OCI-LY1 (cell line): Measurements from ENCODE around the gene USP34.
"Not testable (repeated sequence)": the region's sequence is repeated elsewhere in the genome, so short reads cannot be mapped to it uniquely, and the experiment has no call there.

Experiments
- H2AFZ ChIP-seq: fragments of 200-600 bp; sonication (generic), shearing (Covaris generic); 2 replicates; pipeline ENCODE4 v1.6.0; 2014; ENCODE audit warnings: antibody characterized with exemption, mild to moderate bottlenecking, low read length
- H3F3A ChIP-seq: fragments of 200-600 bp; sonication (generic), shearing (Covaris generic); 2 replicates; pipeline ENCODE4 v1.6.0; 2014; ENCODE audit warnings: mild to moderate bottlenecking, antibody characterized with exemption, low read length, moderate library complexity; ENCODE audit not compliant: insufficient read depth
- H3K27ac ChIP-seq: fragments of 200-600 bp; sonication (generic); 2 replicates; pipeline ENCODE4 v1.5.1; 2014; ENCODE audit warnings: low read length, mixed run types, mild to moderate bottlenecking, low read depth; ENCODE audit not compliant: poor library complexity, severe bottlenecking
- H3K27me3 ChIP-seq: fragments of 200-600 bp; sonication (generic); 2 replicates; pipeline ENCODE4 v1.6.0; 2014; ENCODE audit warnings: antibody characterized with exemption, mild to moderate bottlenecking, low read length, moderate library complexity; ENCODE audit not compliant: insufficient read depth
- H3K36me3 ChIP-seq: fragments of 200-600 bp; sonication (generic); 2 replicates; pipeline ENCODE4 v1.6.1; 2014; ENCODE audit warnings: mild to moderate bottlenecking, antibody characterized with exemption, low read length, moderate library complexity, mixed read lengths; ENCODE audit not compliant: insufficient read depth
- H3K4me1 ChIP-seq: fragments of 200-600 bp; sonication (generic); 2 replicates; pipeline ENCODE4 v1.5.1; 2014; ENCODE audit warnings: mild to moderate bottlenecking, low read length, moderate library complexity; ENCODE audit not compliant: insufficient read depth, severe bottlenecking
- H3K4me2 ChIP-seq: fragments of 200-600 bp; sonication (generic), shearing (Covaris generic); 2 replicates; pipeline ENCODE4 v1.6.1; 2014; ENCODE audit warnings: low read length
- H3K4me3 ChIP-seq: fragments of 200-600 bp; sonication (generic); 2 replicates; pipeline ENCODE4 v1.5.1; 2014; ENCODE audit warnings: low read length, low read depth, mild to moderate bottlenecking, mixed read lengths; ENCODE audit not compliant: poor library complexity, severe bottlenecking
- H3K79me2 ChIP-seq: fragments of 200-600 bp; shearing (Covaris generic); 2 replicates; pipeline ENCODE4 v1.6.1; 2016; ENCODE audit warnings: mixed run types, low read length, mixed read lengths; ENCODE audit not compliant: insufficient read depth
- H3K9ac ChIP-seq: fragments of 200-600 bp; sonication (generic), shearing (Covaris generic); 2 replicates; pipeline ENCODE4 v1.6.1; 2014; ENCODE audit warnings: mild to moderate bottlenecking, low read length, mixed read lengths
- H3K9me2 ChIP-seq: fragments of 200-600 bp; sonication (generic), shearing (Covaris generic); 2 replicates; pipeline ENCODE4 v1.6.1; 2014; ENCODE audit warnings: low read depth, mild to moderate bottlenecking, low read length, mixed read lengths
- H3K9me3 ChIP-seq: fragments of 200-600 bp; shearing (Covaris generic); 2 replicates; pipeline ENCODE4 v1.6.1; 2014; ENCODE audit warnings: low read length, mixed read lengths
- H4K20me1 ChIP-seq: fragments of 200-600 bp; sonication (generic), shearing (Covaris generic); 2 replicates; pipeline ENCODE4 v1.6.0; 2016; ENCODE audit warnings: mild to moderate bottlenecking, low read length; ENCODE audit not compliant: insufficient read depth
- CTCF ChIP-seq: fragments of 200-600 bp; sonication (generic), shearing (Covaris generic); IDR thresholded peaks from 2 replicates; pipeline ENCODE4 v1.5.1; 2017; ENCODE audit warnings: mild to moderate bottlenecking, antibody characterized with exemption, low read length, moderate library complexity, mixed read lengths
- EZH2 ChIP-seq: fragments of 200-600 bp; sonication (generic), shearing (Covaris generic); IDR thresholded peaks from 2 replicates; pipeline ENCODE4 v1.8.0; 2017; ENCODE audit warnings: borderline replicate concordance, mixed run types, mild to moderate bottlenecking, antibody characterized with exemption, low read length, moderate library complexity, mixed read lengths

USP34 gene

GRCh38 chr2:61151436-61151835, 319.5 kb downstream of the USP34 start:
- H3K4me1 ChIP-seq, result no peaks in the 10 kb centered on the region
- no peak overlapping the region for H3K27ac ChIP-seq
- H3F3A ChIP-seq, result no peaks in the 10 kb centered on the region
- no peaks in the 10 kb centered on the region for H3K9me2 ChIP-seq
- H2AFZ ChIP-seq, result no peak overlapping the region
- no peak overlapping the region for H3K4me2 ChIP-seq
- H4K20me1 ChIP-seq, result no peaks in the 10 kb centered on the region
- TF ChIP-seq EZH2 (no peak), CTCF (no peak)
- no peak overlapping the region for H3K9ac ChIP-seq
- no peaks in the 10 kb centered on the region for H3K9me3 ChIP-seq
- no peaks in the 10 kb centered on the region for H3K79me2 ChIP-seq
- H3K27me3 ChIP-seq, result no peaks in the 10 kb centered on the region
- no peak overlapping the region for H3K4me3 ChIP-seq
- peaks cover 32% of the 10 kb centered on the region for H3K36me3 ChIP-seq

DNA sequence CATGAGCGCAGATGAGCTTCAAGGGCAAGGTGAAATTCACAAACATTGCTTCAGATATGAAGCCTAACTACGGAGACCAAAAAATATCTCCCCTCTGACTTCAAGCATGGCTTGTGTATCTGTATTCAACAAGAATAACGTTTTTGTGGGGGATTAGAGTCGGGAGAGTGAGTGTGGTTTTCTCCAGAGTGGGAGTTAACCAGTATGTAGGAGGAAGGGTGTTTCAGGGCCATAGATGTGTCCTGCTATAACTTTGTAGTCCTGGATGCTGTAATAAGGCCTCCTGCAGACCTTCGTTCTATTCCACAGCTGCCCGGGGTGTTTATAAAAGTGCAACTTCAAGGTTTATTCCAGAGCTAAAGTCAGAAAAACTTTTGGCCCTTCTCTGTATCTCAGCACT, 321.8 kb downstream of the USP34 start:
- Histone ChIP-seq H3F3A (no peaks in the 10 kb centered on the region), H3K36me3 (peaks cover 35% of the 10 kb centered on the region), H3K9me3 (no peaks in the 10 kb centered on the region), H3K27ac (no peak overlapping the region), H3K79me2 (no peaks in the 10 kb centered on the region), H3K27me3 (no peaks in the 10 kb centered on the region), H3K9ac (no peak overlapping the region), H3K9me2 (no peaks in the 10 kb centered on the region), H3K4me1 (peaks cover 6% of the 10 kb centered on the region), H3K4me2 (no peak overlapping the region), H2AFZ (no peak overlapping the region), H4K20me1 (no peaks in the 10 kb centered on the region), H3K4me3 (no peak overlapping the region)
- TF ChIP-seq EZH2 (no peak), CTCF (no peak)

DNA sequence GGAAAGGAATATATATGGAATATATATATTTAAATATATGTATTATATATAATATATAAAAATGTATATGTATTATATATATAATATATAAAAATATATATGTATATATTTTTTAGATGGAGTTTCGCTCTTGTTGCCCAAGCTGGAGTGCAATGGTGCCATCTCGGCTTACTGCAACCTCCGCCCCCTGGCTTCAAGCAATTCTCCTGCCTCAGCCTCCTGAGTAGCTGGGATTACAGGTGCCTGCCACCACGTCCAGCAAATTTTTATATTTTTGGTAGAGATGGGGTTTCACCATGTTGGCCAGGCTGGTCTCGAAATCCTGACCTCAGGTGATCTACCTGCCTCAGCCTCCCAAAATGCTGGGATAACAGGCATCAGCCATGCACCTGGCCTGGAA, 322.8 kb downstream of the USP34 start:
- not testable (repeated sequence) for H2AFZ ChIP-seq, H3K4me2 ChIP-seq, H3K79me2 ChIP-seq, H3K9me2 ChIP-seq, H3K27me3 ChIP-seq, H3K4me3 ChIP-seq, H3K4me1 ChIP-seq, H3K9ac ChIP-seq, H3K27ac ChIP-seq, H4K20me1 ChIP-seq, H3K9me3 ChIP-seq, H3F3A ChIP-seq
- peaks cover 40% of the 10 kb centered on the region for H3K36me3 ChIP-seq

- Histone ChIP-seq H3K4me3 (peak overlapping the region; percentile 63), H3K27me3 (no peaks in the 10 kb centered on the region), H2AFZ (no peak overlapping the region), H3K27ac (no peak overlapping the region), H3K9ac (peak overlapping the region; percentile 54; the same call in 1 of the 2 replicates), H3K4me2 (peak overlapping the region; percentile 53), H4K20me1 (no peaks in the 10 kb centered on the region), H3K36me3 (peaks cover 31% of the 10 kb centered on the region), H3K9me3 (no peaks in the 10 kb centered on the region), H3K79me2 (no peaks in the 10 kb centered on the region), H3K9me2 (no peaks in the 10 kb centered on the region), H3K4me1 (peaks cover 6% of the 10 kb centered on the region), H3F3A (no peaks in the 10 kb centered on the region)
- TF ChIP-seq CTCF (no peak), EZH2 (no peak)
These were observed 324.9 kb downstream of the USP34 start for GRCh38 chr2:61145990-61146389.
